ENCODE results near the gene KIAA1671.

The KIAA1671 gene

GRCh38 chr22:25136953-25137576, 184.5 kb downstream of the KIAA1671 start:
- H3K4me3 ChIP-seq (ENCODE audit: low read length): no peak overlapping the region
- no peak for DNase-seq (ENCODE audit: low read depth)
- TF ChIP-seq CTCF (IDR thresholded peaks at IDR 0.05; ENCODE audit: insufficient read depth, low read depth, low read length, missing control alignments): no peak

GRCh38 chr22:25137577-25138525, 185.3 kb downstream of the KIAA1671 start:
- no peak for TF ChIP-seq CTCF (IDR thresholded peaks at IDR 0.05; ENCODE audit: insufficient read depth, low read depth, low read length, missing control alignments)
- DNase-seq (ENCODE audit: low read depth): peak; percentile 49
- H3K4me3 ChIP-seq (ENCODE audit: low read length): no peak overlapping the region

- no peak for TF ChIP-seq CTCF (IDR thresholded peaks at IDR 0.05; ENCODE audit: insufficient read depth, low read depth, low read length, missing control alignments)
- no peak for DNase-seq (ENCODE audit: low read depth)
- no peak overlapping the region for H3K4me3 ChIP-seq (ENCODE audit: low read length)
Measured at GRCh38 chr22:25139062-25139461, 186.5 kb downstream of the KIAA1671 start.

GRCh38 chr22:25142102-25142501, 189.6 kb downstream of the KIAA1671 start:
- no peak for DNase-seq (ENCODE audit: low read depth)
- no peak overlapping the region for H3K4me3 ChIP-seq (ENCODE audit: low read length)
- TF ChIP-seq CTCF (IDR thresholded peaks at IDR 0.05; ENCODE audit: insufficient read depth, low read depth, low read length, missing control alignments): no peak

GRCh38 chr22:25143156-25144076, 190.9 kb downstream of the KIAA1671 start:
- TF ChIP-seq CTCF (IDR thresholded peaks at IDR 0.05; ENCODE audit: insufficient read depth, low read depth, low read length, missing control alignments): no peak
- no peak overlapping the region for H3K4me3 ChIP-seq (ENCODE audit: low read length)
- DNase-seq (ENCODE audit: low read depth): no peak

- H3K4me3 ChIP-seq (ENCODE audit: low read length): no peak overlapping the region
- DNase-seq (ENCODE audit: low read depth): no peak
Measured at GRCh38 chr22:25144522-25144921, 192.0 kb downstream of the KIAA1671 start.

More at GRCh38 chr22:25144522-25144921, 192.0 kb downstream of the KIAA1671 start:
- TF ChIP-seq CTCF (IDR thresholded peaks at IDR 0.05; ENCODE audit: insufficient read depth, low read depth, low read length, missing control alignments): no peak

Data from epithelial cell of esophagus (primary cell).